HG03521 (cell line): ENCODE results near the gene SYT15.
"Not testable (repeated sequence)": the region's sequence is repeated elsewhere in the genome, so short reads cannot be mapped to it uniquely, and the experiment has no call there.

Experiments
- ATAC-seq: cut with Tn5 transposase; IDR thresholded peaks from one replicate; pipeline ENCODE4 v1.9.1; 2021; ENCODE audit warnings: mild to moderate bottlenecking, moderate library complexity; ENCODE audit not compliant: unreplicated experiment

SYT15 gene

GRCh38 chr10:46556515-46557318 is 22.2 kb upstream of the SYT15 start, which contains the start of gene GPRIN2:
GPRIN2 (minus strand) TSS chr10:46556658; CDS start chr10:46550736, 5,922 bp downstream.
- no peak for ATAC-seq

GRCh38 chr10:46557319-46558121 is 21.4 kb upstream of the SYT15 start:
- no peak for ATAC-seq

- no peak for ATAC-seq
Measured at GRCh38 chr10:46558122-46558391, 20.9 kb upstream of the SYT15 start.

- ATAC-seq, result no peak
Measured at GRCh38 chr10:46558392-46559185, 20.3 kb upstream of the SYT15 start.

GRCh38 chr10:46559231-46559671 is 19.7 kb upstream of the SYT15 start:
- ATAC-seq, result no peak

- ATAC-seq, result no peak
Measured at GRCh38 chr10:46560381-46560780, 18.5 kb upstream of the SYT15 start.

- ATAC-seq, result no peak
Measured at GRCh38 chr10:46560952-46561351, 18.0 kb upstream of the SYT15 start.

GRCh38 chr10:46565591-46566332 is 13.2 kb upstream of the SYT15 start:
- ATAC-seq, result peak; percentile 66

GRCh38 chr10:46567151-46567550 is 11.8 kb upstream of the SYT15 start:
- ATAC-seq, result not testable (repeated sequence)

- not testable (repeated sequence) for ATAC-seq
Measured at GRCh38 chr10:46570655-46571054, 8.3 kb upstream of the SYT15 start.

- not testable (repeated sequence) for ATAC-seq
Measured at GRCh38 chr10:46572765-46573164, 6.2 kb upstream of the SYT15 start.

- not testable (repeated sequence) for ATAC-seq
Measured at GRCh38 chr10:46573314-46573713, 5.6 kb upstream of the SYT15 start.

GRCh38 chr10:46573884-46574283 is 5.0 kb upstream of the SYT15 start:
- not testable (repeated sequence) for ATAC-seq

GRCh38 chr10:46577624-46578473 is 1.1 kb upstream of the SYT15 start:
- not testable (repeated sequence) for ATAC-seq

GRCh38 chr10:46579378-46579777 is 450 bp downstream of the SYT15 start:
- not testable (repeated sequence) for ATAC-seq

GRCh38 chr10:46581997-46582396 is 3.1 kb downstream of the SYT15 start:
- ATAC-seq, result not testable (repeated sequence)

- not testable (repeated sequence) for ATAC-seq
Measured at GRCh38 chr10:46582568-46582967, 3.6 kb downstream of the SYT15 start.

- not testable (repeated sequence) for ATAC-seq
Measured at GRCh38 chr10:46584196-46584595, 5.3 kb downstream of the SYT15 start.

- not testable (repeated sequence) for ATAC-seq
Measured at GRCh38 chr10:46585246-46585645, 6.3 kb downstream of the SYT15 start.
